K562 (cell line): ENCODE data around the gene PLPPR2. TPM values are rescaled to one million over a fixed set of nuclear protein-coding genes. Genes with fewer than 3 reads are reported as not detected.

Experiments used
- KLF16 ChIP-seq: IDR thresholded peaks from 2 replicates; pipeline ENCODE4 v1.6.1; 2016; ENCODE audit warnings: antibody characterized with exemption
- MTA2 ChIP-seq: fragments of 450-650 bp; IDR thresholded peaks from 2 replicates; pipeline ENCODE4 v1.6.1; 2016; ENCODE audit warnings: low read depth
- PHTF2 ChIP-seq: fragments of 250-450 bp; sonication (Bioruptor Pico); IDR thresholded peaks from 2 replicates; pipeline ENCODE4 v1.5.0; 2021; ENCODE audit warnings: mild to moderate bottlenecking
- RBM39 ChIP-seq: fragments of 200-400 bp; formaldehyde crosslinking; optimal IDR thresholded peaks from 2 replicates; pipeline ENCODE3; 2018; ENCODE audit warnings: low read depth, low read length
- SOX6 ChIP-seq: fragments of 450-650 bp; IDR thresholded peaks from 2 replicates; pipeline ENCODE4 v1.6.1; 2014; ENCODE audit warnings: mild to moderate bottlenecking
- SP1 ChIP-seq: sonication (generic); formaldehyde crosslinking; IDR thresholded peaks from 2 replicates; pipeline ENCODE4 v1.8.1; 2022; ENCODE audit warnings: mild to moderate bottlenecking, missing genetic modification reagents
- TAF7 ChIP-seq: fragments of 450-650 bp; IDR thresholded peaks from 2 replicates; pipeline ENCODE4 v1.6.1; 2016; ENCODE audit warnings: missing genetic modification characterization, missing compliant biosample characterization
- WHSC1 ChIP-seq: IDR thresholded peaks from one replicate; pipeline ENCODE4 v1.6.1; 2012; ENCODE audit warnings: low read length, control low read depth, inconsistent platforms
- ZNF23 ChIP-seq: fragments of 250-450 bp; sonication (Bioruptor Pico); IDR thresholded peaks from 2 replicates; pipeline ENCODE4 v1.4.0; 2020; ENCODE audit warnings: mild to moderate bottlenecking
- polyA plus RNA-seq, 8 experiments: library from polyadenylated mRNA; depleted of rRNA in 4 of 8; stranded (reverse) in 5 of 8; unstranded in 3 of 8; fragments of >200 nt; fragmentation: Nextera tagmentation in 2 of 8; fragmentation: Illumina TruSeq in 1 of 8; extraction: Ambion mirVana in 2 of 8; extraction: Trizol in 1 of 8; gene quantifications; 2 replicates each; pipeline versions ENCODE4 v1.2.1 to v1.2.3, GENCODE V29; 2011 to 2014; ENCODE audit warnings: inconsistent platforms in 1 of 8, missing spikeins in 1 of 8
- total RNA-seq, 7 experiments: library from RNA; depleted of rRNA in 6 of 7; stranded (reverse); fragments of >200 nt in 6 of 7; fragmentation: Illumina TruSeq in 2 of 7; extraction: Trizol in 2 of 7; gene quantifications; 2 replicates each; pipeline versions ENCODE4 v1.2.1 to v1.2.3, GENCODE V29; 2011 to 2021; ENCODE audit warnings: low replicate concordance in 1 of 7
- TF ChIP-seq, protein P1 (sequence below): sonication (generic); formaldehyde crosslinking; IDR thresholded peaks from 2 replicates; pipeline ENCODE4 v1.8.1; 2023; ENCODE audit warnings: missing genetic modification reagents, mild to moderate bottlenecking, borderline replicate concordance
- TF ChIP-seq, protein P2 (sequence below): sonication (generic); formaldehyde crosslinking; IDR thresholded peaks from 2 replicates; pipeline ENCODE4 v1.8.0; 2022; ENCODE audit warnings: missing genetic modification reagents, mild to moderate bottlenecking, moderate library complexity, borderline replicate concordance
- TF ChIP-seq, protein P3 (sequence below): sonication (generic); formaldehyde crosslinking; IDR thresholded peaks from 2 replicates; pipeline ENCODE4 v1.8.1; 2023; ENCODE audit warnings: mild to moderate bottlenecking, missing genetic modification reagents, moderate library complexity
- TF ChIP-seq, protein P4 (sequence below): fragments of 450-650 bp; formaldehyde crosslinking; IDR thresholded peaks from 2 replicates; pipeline ENCODE4 v1.4.0; 2022; ENCODE audit warnings: mild to moderate bottlenecking, moderate library complexity
- TF ChIP-seq, protein P5 (sequence below): fragments of 250-450 bp; sonication (Bioruptor Pico); IDR thresholded peaks from 2 replicates; pipeline ENCODE4 v1.4.0; 2020; ENCODE audit warnings: mild to moderate bottlenecking, moderate library complexity, borderline replicate concordance
- TF ChIP-seq, protein P6 (sequence below): fragments of 250-450 bp; sonication (Bioruptor Pico); IDR thresholded peaks from 2 replicates; pipeline ENCODE4 v1.4.0; 2020; ENCODE audit warnings: mild to moderate bottlenecking

PLPPR2 gene
- total and polyA plus RNA-seq, 9 of the 15 experiments (the other 6 are each of a cell fraction or from before 2014, with no cell fraction given): 0.49 to 15.9 (median 3.4) TPM

DNA sequence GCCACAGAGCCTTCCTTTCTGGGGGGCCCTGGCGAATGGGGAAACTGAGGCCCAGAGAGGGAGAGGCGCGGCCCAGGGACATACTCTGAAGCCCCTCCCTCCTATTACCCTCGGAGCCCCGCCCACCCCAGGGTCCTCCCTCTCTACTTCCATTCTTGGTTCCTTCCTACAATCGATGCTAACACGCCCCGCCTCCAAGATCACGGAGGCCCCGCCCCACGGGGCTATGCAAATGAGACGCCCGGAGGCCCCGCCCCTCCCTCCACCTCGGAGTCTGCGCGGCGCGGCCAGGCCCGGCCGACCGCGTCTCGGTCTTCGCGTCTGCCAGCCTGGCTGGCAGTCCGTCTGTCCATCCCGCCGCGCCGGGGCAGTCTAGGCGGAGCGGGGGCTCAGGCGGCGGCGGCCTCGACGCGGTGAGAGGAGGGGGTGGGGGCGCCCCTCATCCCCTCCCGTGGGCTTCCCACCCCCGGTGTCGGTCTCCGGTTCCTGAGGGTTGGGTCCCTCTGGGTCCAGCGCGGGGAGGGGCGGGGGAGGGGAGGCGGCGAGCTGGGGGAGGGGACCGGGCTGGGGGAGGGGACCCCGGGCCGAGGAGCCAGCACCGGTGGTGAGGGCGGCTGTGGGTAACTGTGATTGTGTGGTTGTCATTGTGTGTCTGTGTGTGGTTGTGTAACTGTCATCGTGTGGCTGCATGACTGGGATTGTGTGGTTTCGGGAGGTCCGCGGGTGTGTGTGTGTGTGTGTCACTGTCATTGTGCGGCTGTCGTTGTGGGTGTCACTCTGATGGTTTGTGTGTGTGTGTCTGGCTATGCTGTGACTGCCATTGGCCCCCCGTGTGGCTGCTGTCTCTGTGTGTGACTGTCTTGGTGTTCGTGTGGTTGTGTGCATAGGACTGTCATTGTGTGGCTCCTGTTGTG lies at the start of gene PLPPR2 (continued):
- TF ChIP-seq, protein P1, sequence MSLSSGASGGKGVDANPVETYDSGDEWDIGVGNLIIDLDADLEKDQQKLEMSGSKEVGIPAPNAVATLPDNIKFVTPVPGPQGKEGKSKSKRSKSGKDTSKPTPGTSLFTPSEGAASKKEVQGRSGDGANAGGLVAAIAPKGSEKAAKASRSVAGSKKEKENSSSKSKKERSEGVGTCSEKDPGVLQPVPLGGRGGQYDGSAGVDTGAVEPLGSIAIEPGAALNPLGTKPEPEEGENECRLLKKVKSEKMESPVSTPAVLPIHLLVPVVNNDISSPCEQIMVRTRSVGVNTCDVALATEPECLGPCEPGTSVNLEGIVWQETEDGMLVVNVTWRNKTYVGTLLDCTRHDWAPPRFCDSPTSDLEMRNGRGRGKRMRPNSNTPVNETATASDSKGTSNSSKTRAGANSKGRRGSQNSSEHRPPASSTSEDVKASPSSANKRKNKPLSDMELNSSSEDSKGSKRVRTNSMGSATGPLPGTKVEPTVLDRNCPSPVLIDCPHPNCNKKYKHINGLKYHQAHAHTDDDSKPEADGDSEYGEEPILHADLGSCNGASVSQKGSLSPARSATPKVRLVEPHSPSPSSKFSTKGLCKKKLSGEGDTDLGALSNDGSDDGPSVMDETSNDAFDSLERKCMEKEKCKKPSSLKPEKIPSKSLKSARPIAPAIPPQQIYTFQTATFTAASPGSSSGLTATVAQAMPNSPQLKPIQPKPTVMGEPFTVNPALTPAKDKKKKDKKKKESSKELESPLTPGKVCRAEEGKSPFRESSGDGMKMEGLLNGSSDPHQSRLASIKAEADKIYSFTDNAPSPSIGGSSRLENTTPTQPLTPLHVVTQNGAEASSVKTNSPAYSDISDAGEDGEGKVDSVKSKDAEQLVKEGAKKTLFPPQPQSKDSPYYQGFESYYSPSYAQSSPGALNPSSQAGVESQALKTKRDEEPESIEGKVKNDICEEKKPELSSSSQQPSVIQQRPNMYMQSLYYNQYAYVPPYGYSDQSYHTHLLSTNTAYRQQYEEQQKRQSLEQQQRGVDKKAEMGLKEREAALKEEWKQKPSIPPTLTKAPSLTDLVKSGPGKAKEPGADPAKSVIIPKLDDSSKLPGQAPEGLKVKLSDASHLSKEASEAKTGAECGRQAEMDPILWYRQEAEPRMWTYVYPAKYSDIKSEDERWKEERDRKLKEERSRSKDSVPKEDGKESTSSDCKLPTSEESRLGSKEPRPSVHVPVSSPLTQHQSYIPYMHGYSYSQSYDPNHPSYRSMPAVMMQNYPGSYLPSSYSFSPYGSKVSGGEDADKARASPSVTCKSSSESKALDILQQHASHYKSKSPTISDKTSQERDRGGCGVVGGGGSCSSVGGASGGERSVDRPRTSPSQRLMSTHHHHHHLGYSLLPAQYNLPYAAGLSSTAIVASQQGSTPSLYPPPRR: no peak
- no peak for TF ChIP-seq TAF7 (tag)
- TF ChIP-seq, protein P2, sequence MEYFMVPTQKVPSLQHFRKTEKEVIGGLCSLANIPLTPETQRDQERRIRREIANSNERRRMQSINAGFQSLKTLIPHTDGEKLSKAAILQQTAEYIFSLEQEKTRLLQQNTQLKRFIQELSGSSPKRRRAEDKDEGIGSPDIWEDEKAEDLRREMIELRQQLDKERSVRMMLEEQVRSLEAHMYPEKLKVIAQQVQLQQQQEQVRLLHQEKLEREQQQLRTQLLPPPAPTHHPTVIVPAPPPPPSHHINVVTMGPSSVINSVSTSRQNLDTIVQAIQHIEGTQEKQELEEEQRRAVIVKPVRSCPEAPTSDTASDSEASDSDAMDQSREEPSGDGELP (CRISPR knock-in tag): no peak; the same call in 1 of the 2 replicates
- no peak for TF ChIP-seq SOX6
- TF ChIP-seq, protein P3, sequence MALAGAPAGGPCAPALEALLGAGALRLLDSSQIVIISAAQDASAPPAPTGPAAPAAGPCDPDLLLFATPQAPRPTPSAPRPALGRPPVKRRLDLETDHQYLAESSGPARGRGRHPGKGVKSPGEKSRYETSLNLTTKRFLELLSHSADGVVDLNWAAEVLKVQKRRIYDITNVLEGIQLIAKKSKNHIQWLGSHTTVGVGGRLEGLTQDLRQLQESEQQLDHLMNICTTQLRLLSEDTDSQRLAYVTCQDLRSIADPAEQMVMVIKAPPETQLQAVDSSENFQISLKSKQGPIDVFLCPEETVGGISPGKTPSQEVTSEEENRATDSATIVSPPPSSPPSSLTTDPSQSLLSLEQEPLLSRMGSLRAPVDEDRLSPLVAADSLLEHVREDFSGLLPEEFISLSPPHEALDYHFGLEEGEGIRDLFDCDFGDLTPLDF: no peak
- no peak for TF ChIP-seq WHSC1
- no peak for TF ChIP-seq ZNF23 (CRISPR knock-in tag)
- TF ChIP-seq, protein P4, sequence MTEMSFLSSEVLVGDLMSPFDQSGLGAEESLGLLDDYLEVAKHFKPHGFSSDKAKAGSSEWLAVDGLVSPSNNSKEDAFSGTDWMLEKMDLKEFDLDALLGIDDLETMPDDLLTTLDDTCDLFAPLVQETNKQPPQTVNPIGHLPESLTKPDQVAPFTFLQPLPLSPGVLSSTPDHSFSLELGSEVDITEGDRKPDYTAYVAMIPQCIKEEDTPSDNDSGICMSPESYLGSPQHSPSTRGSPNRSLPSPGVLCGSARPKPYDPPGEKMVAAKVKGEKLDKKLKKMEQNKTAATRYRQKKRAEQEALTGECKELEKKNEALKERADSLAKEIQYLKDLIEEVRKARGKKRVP (CRISPR knock-in tag): no peak
- TF ChIP-seq RBM39: no peak
- no peak for TF ChIP-seq SP1 (CRISPR knock-in tag)
- no peak for TF ChIP-seq KLF16
- TF ChIP-seq MTA2: no peak
- TF ChIP-seq, protein P5, sequence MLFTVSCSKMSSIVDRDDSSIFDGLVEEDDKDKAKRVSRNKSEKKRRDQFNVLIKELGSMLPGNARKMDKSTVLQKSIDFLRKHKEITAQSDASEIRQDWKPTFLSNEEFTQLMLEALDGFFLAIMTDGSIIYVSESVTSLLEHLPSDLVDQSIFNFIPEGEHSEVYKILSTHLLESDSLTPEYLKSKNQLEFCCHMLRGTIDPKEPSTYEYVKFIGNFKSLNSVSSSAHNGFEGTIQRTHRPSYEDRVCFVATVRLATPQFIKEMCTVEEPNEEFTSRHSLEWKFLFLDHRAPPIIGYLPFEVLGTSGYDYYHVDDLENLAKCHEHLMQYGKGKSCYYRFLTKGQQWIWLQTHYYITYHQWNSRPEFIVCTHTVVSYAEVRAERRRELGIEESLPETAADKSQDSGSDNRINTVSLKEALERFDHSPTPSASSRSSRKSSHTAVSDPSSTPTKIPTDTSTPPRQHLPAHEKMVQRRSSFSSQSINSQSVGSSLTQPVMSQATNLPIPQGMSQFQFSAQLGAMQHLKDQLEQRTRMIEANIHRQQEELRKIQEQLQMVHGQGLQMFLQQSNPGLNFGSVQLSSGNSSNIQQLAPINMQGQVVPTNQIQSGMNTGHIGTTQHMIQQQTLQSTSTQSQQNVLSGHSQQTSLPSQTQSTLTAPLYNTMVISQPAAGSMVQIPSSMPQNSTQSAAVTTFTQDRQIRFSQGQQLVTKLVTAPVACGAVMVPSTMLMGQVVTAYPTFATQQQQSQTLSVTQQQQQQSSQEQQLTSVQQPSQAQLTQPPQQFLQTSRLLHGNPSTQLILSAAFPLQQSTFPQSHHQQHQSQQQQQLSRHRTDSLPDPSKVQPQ (CRISPR knock-in tag): no peak
- TF ChIP-seq, protein P6, sequence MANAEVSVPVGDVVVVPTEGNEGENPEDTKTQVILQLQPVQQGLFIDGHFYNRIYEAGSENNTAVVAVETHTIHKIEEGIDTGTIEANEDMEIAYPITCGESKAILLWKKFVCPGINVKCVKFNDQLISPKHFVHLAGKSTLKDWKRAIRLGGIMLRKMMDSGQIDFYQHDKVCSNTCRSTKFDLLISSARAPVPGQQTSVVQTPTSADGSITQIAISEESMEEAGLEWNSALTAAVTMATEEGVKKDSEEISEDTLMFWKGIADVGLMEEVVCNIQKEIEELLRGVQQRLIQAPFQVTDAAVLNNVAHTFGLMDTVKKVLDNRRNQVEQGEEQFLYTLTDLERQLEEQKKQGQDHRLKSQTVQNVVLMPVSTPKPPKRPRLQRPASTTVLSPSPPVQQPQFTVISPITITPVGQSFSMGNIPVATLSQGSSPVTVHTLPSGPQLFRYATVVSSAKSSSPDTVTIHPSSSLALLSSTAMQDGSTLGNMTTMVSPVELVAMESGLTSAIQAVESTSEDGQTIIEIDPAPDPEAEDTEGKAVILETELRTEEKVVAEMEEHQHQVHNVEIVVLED (CRISPR knock-in tag): no peak
- no peak for TF ChIP-seq PHTF2 (CRISPR knock-in tag)
